ENCODE results near the gene ZFYVE1. TPM values are rescaled to one million over a fixed set of nuclear protein-coding genes. Genes with fewer than 3 reads are reported as not detected.
A peak's percentile ranks its signal among the peaks of the same experiment; 100 is the strongest.
"Not testable (repeated sequence)": the region's sequence is repeated elsewhere in the genome, so short reads cannot be mapped to it uniquely, and the experiment has no call there.

Gene ZFYVE1
- polyA plus RNA-seq, 2 of the 4 experiments (the other 2 are of a cell fraction) = 7.4 to 9.4 TPM

- Histone ChIP-seq H3K27ac (peak overlapping the region in 1 of 2 experiments; percentile 19; a peak in 1 of 6 replicates), H3K4me2 (0 out of 3 replicates have a peak overlapping the region, but pooled peaks have one; percentile 5), H3K4me3 (no peak overlapping the region), H3K4me1 (peaks cover 14% of the 10 kb centered on the region), H3K9me3 (no peaks in the 10 kb centered on the region)
- POLR2A ChIA-PET = interaction anchor here (0.6 kb wide), 1 partner anchor 97 kb away, joined by 3 read pairs; the partner anchor contains the start of gene RBM25
- ATAC-seq = peak; percentile 28 to 54; a peak in 4 of 6 replicates
- TF ChIP-seq CTCF (IDR thresholded peaks at IDR 0.05) = no peak
- TF ChIP-seq ZFP36 (IDR thresholded peaks at IDR 0.05; ENCODE audit: borderline replicate concordance, partially characterized antibody) = no peak
- TF ChIP-seq FOSL2 (IDR thresholded peaks at IDR 0.05) = no peak
- peak; percentile 25; the same call in 1 of the 2 replicates for TF ChIP-seq FOSL2 (CRISPR knock-in tag; IDR thresholded peaks at IDR 0.05)
- no peak for TF ChIP-seq TP53 (CRISPR knock-in tag; IDR thresholded peaks at IDR 0.05)
- peak; percentile 33 to 47 for DNase-seq (ENCODE audit: low read depth in 1 of 2, low spot score in 1 of 2)
- CTCF ChIA-PET = interaction anchor here (0.5 to 5.3 kb wide), 4 partner anchors 13 to 448 kb away, joined by 5 to 42 read pairs (median 20); no protein-coding TSS in a partner anchor
- 78% methylated on average over 10 of the region's 10 CpGs for WGBS (ENCODE audit: missing lambda C conversion rate)
- no peak for FAIRE-seq
These were observed 65.1 kb downstream of the ZFYVE1 start for GRCh38 chr14:72961579-72962335.

- H3K4me2 ChIP-seq; H3K4me3 ChIP-seq; DNase-seq (ENCODE audit: low read depth in 1 of 2, low spot score in 1 of 2); ATAC-seq; H3K27ac ChIP-seq; FAIRE-seq; H3K9me3 ChIP-seq; POLR2A ChIA-PET: not testable (repeated sequence)
- CTCF ChIA-PET = interaction anchor here (5.3 kb wide), 1 partner anchor 13 kb away, joined by 42 read pairs; no protein-coding TSS in a partner anchor
- 92% methylated on average over 4 of the region's 4 CpGs for WGBS (ENCODE audit: missing lambda C conversion rate)
- peaks cover 14% of the 10 kb centered on the region for H3K4me1 ChIP-seq
These were observed 65.9 kb downstream of the ZFYVE1 start for GRCh38 chr14:72961016-72961415.

- Histone ChIP-seq H3K9me3 (no peaks in the 10 kb centered on the region), H3K4me1 (peaks cover 11% of the 10 kb centered on the region), H3K27ac (no peak overlapping the region), H3K4me3 (no peak overlapping the region), H3K4me2 (no peak overlapping the region)
- POLR2A ChIA-PET = no interaction called here
- CTCF ChIA-PET = interaction anchor here (1.0 to 5.3 kb wide), 4 partner anchors 11 to 444 kb away, joined by 3 to 42 read pairs (median 6); no protein-coding TSS in a partner anchor
- ATAC-seq (no peak), DNase-seq (ENCODE audit: low read depth in 1 of 2, low spot score in 1 of 2) (no peak), FAIRE-seq (no peak)
- 91% methylated on average over 15 of the region's 15 CpGs for WGBS (ENCODE audit: missing lambda C conversion rate)
- no peak for TF ChIP-seq RAD21 (conservative IDR thresholded peaks at IDR 0.05 in 1 of 2, IDR thresholded peaks at IDR 0.05 in 1 of 2)
- no peak for TF ChIP-seq PBX3 (IDR thresholded peaks at IDR 0.05)
- TF ChIP-seq MAX (IDR thresholded peaks at IDR 0.05) = no peak
- TF ChIP-seq RFX5 (IDR thresholded peaks at IDR 0.05) = no peak
- TF ChIP-seq E2F6 (IDR thresholded peaks at IDR 0.05; ENCODE audit: borderline replicate concordance, low read depth) = no peak
- no peak for TF ChIP-seq ESRRA (IDR thresholded peaks at IDR 0.05; ENCODE audit: borderline replicate concordance, low read length)
- TF ChIP-seq CEBPB (IDR thresholded peaks at IDR 0.05) = no peak
- TF ChIP-seq KDM1A (IDR thresholded peaks at IDR 0.05; ENCODE audit: low read depth) = no peak
- no peak for TF ChIP-seq GATA3 (IDR thresholded peaks at IDR 0.05; ENCODE audit: borderline replicate concordance)
- no peak for TF ChIP-seq CHD2 (IDR thresholded peaks at IDR 0.05; ENCODE audit: low read length, partially characterized antibody)
- TF ChIP-seq CBX2 (IDR thresholded peaks at IDR 0.05; ENCODE audit: borderline replicate concordance, low read depth) = no peak
- TF ChIP-seq MAZ (IDR thresholded peaks at IDR 0.05; ENCODE audit: borderline replicate concordance, low read depth, low read length) = no peak
- no peak for TF ChIP-seq BHLHE40 (IDR thresholded peaks at IDR 0.05; ENCODE audit: low read depth, low read length)
- TF ChIP-seq KDM5A (IDR thresholded peaks at IDR 0.05) = no peak
- no peak for TF ChIP-seq FOSB (CRISPR knock-in tag; IDR thresholded peaks at IDR 0.05)
- no peak for TF ChIP-seq HEYL (CRISPR knock-in tag; IDR thresholded peaks at IDR 0.05)
- no peak for TF ChIP-seq TFCP2L1 (CRISPR knock-in tag; IDR thresholded peaks at IDR 0.05)
These were observed 68.4 kb downstream of the ZFYVE1 start for GRCh38 chr14:72958548-72958947.

Data from A549 (cell line).